NCI-H1694 (cell line): ENCODE measurements around the gene MARK4.
"Not testable (repeated sequence)": the region's sequence is repeated elsewhere in the genome, so short reads cannot be mapped to it uniquely, and the experiment has no call there.

Source experiments
- DNase-seq: peaks from one replicate; lab custom pipeline; 2025; lab: John Stamatoyannopoulos, UW

Gene MARK4

DNA sequence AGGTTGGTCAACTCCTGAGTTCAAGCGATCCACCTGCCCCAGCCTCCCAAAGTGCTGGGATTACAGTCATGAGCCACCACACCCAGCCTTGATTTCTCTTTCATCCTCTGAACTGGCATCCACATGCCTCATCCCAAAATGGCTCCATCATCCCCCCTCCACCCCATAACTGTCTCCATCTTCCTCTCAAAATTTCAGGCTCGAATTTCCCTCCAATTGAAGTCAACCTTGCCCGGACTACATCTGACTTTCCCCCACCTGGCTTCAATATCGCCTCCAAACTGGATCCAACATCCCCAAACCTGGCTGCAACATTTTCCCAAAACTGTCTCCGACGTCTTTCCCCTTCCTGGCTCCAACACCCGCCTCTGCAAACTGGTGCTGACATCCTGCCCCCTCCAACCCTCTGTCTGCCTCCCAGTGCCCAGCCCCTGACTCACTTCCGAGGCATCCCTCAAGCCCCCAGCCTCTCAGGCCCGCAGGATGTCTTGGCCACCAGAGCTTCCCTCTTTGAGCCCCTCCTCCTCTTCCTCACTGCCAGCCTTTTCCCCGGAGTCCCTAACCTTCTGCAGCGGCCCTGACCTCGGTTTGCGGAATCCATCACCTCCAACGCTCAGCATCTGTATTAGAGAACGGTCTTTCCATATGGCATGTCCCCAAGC, 6.8 kb upstream of the MARK4 start:
- no peak for DNase-seq

DNA sequence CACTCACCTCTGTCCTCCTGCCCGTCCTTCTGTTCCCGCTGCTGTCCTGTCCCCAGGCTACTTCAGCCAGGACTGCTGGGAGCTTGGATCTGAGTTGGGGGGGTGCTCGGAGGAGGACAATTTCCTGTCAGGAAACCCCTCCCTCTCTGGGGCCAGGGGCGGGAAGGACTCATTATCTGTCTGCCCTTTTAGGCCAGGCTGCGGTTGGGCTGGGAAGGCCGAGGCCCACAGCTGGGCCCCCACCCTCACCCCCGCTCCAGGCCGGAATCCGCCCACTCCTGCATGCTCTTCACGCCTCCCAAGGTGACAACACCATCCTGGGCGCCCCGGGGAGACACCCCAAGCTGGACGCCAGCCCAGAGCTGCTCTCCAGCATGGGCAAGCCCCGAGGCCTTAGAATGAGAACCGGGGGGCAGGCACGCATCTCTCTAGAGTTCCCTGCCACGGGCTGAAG, 5.7 kb upstream of the MARK4 start, which contains the start of gene EXOC3L2:
Gene EXOC3L2 (minus strand): TSS at position 74 of the 454 bp plus-strand sequence. CDS start 6,362 bp downstream, outside the sequence.
- no peak for DNase-seq

DNA sequence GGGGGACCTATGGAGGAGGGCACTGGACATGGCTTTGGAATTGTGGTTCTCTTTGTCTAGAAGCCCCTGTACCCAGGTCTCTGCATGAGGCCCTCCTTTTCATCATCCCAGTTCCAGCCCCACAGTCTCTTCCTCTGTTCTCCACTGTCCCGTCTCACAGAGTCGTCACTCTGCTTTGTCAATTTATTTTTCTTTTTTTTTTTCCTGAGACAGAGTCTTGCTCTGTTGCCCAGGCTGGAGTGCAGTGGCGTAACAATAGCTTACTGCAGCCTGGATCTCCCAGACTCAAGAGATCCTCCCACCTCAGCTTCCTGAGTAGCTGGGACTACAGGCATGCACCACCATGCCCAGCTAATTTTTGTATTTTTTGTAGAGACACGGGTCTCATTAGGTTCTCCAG, 5.2 kb upstream of the MARK4 start:
- DNase-seq: no peak

GRCh38 chr19:45247136-45247535, 3.9 kb upstream of the MARK4 start:
- DNase-seq: no peak

GRCh38 chr19:45249261-45250033, 1.6 kb upstream of the MARK4 start:
- DNase-seq: no peak

GRCh38 chr19:45250216-45250831, 747 bp upstream of the MARK4 start:
- no peak for DNase-seq

- no peak for DNase-seq
Observed at GRCh38 chr19:45251452-45252354, 632 bp downstream of the MARK4 start.

GRCh38 chr19:45253396-45254027, 2.4 kb downstream of the MARK4 start:
- no peak for DNase-seq

- DNase-seq: no peak
Observed at GRCh38 chr19:45254044-45254531, 3.0 kb downstream of the MARK4 start.

- DNase-seq: no peak
Observed at GRCh38 chr19:45255611-45256157, 4.6 kb downstream of the MARK4 start.

- no peak for DNase-seq
Observed at GRCh38 chr19:45256836-45257235, 5.8 kb downstream of the MARK4 start.

DNA sequence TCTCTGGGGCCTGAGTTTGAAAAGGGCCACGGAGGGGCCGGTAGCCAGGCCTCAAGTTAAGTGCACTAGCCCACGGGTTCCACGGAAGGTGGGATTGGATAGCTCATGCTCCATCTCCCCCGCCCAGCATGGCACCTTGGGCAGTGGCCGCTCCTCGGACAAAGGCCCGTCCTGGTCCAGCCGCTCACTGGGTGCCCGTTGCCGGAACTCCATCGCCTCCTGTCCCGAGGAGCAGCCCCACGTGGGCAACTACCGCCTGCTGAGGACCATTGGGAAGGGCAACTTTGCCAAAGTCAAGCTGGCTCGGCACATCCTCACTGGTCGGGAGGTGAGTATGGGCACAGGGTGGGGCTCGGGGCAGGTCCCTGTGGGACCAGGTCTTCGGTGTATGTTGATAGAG, 7.8 kb downstream of the MARK4 start:
- DNase-seq: no peak

DNA sequence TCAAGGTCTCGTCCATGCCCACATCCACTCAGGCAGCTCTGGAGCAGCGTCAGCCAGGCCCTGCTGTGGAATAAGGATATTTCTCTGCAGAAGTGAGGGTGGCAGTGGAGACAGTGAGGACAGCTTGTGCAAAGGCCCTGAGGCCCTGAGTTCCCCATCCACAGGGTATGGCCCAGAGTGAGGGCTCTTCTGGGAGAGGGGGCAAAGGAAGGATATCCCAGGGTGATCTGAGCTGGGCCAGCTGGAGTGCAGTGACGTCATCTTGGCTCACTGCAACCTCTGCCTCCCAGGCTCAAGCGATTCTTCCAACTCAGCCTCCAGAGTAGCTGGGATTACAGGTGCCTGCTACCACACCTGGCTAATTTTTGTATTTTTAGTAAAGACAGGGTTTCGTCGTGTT, 11.5 kb downstream of the MARK4 start:
- DNase-seq: no peak

- no peak for DNase-seq
Observed at GRCh38 chr19:45263013-45263412, 11.9 kb downstream of the MARK4 start.

DNA sequence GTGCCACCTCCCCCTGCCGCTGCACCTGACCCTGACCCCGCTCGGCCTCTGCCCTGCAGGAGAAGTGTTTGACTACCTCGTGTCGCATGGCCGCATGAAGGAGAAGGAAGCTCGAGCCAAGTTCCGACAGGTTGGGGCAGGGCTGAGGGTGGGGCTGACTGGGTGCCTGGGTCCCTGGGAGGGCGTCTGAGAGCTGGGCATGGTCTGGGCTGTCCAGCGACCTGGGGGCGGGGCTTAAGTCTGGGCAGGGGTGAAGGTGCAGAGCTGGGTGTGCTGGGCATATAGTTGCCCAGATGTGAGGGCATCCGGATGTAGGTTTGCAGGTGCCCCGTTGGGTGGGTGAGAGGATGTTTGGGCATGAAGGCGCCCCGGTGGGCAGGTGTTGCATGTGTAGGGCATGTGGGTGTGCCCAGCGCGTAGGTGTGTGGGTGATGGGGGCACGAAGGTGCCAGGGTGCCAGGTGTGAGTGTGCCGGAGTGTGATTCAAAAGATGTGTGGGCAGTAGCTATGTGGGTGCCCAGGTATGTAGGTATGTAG, 13.8 kb downstream of the MARK4 start:
- DNase-seq: no peak

DNA sequence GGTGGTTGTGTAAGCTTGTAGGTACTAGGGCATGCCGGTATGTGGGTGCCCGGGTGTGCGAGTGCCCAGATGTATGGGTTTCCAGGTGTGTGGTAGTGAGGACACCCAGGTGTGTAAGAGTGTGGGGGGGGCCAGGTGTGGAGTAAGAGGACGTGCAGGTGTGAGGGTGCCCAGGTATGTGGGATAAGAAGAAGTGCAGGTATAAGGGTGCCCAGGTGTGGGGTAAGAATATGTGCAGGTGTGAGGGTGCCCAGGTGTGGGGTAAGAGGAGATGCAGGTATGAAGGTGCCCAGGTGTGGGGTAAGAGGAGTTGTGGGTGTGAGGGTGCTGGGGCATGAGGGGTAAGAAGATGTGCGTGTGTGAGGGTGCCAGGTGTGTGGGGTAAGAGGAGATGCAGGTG, 14.3 kb downstream of the MARK4 start:
- no peak for DNase-seq

GRCh38 chr19:45267296-45267695, 16.2 kb downstream of the MARK4 start:
- DNase-seq: no peak

DNA sequence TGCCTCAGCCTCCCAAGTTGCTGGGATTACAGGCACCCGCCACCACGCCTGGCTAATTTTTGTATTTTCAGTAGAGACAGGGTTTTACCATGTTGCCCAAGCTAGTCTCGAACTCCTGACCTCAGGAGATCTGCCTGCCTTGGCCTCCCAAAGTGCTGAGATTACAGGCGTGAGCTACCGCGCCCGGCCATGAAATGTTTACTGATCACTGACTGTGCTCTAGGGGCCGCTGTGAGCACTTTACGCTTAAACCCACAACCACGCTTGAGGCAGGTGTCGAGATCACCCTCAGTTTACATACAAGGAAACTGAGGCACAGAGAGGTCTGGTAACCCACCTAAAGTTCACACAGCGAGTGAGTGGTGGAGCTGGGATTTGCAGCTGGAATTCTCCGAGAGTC, 18.9 kb downstream of the MARK4 start:
- DNase-seq: not testable (repeated sequence)

GRCh38 chr19:45271098-45271734, 20.1 kb downstream of the MARK4 start:
- no peak for DNase-seq

DNA sequence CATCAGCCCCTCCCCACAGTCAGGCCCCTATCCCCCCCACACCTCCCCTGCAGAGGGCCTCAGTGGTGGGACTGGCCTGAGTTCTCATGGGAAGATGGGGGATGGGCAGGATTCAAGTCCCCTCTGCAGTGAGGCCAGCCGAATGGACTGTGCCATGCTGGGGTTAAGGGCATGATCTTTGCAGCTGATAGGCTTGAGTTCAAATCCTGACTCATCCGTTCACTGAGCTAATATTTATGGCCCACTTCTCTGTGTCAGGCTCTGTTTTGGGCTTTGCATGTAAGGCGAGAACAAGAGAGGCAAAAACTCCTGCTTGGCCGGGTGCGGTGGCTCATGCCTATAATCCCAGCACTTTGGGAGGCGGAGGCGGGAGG, 20.7 kb downstream of the MARK4 start:
- no peak for DNase-seq
